Stomach (tissue), 4 donors: ENCODE data around the gene NCAPG2.

ENCODE experiments used
- CTCF ChIP-seq, 7 experiments: fragments of 450-650 bp in 4 of 7; fragments of 200-600 bp in 3 of 7; sonication (generic) in 3 of 7; IDR thresholded peaks; one replicate each; pipeline ENCODE4 v1.5.1; 2016 to 2019; ENCODE audit warnings: antibody characterized with exemption in 7 of 7, control low read depth in 2 of 7, mild to moderate bottlenecking in 1 of 7
- POLR2A ChIP-seq, 4 donors: fragments of 450-650 bp; IDR thresholded peaks; one replicate each; pipeline ENCODE4 v1.6.1; 2016; ENCODE audit warnings: antibody characterized with exemption in 4 of 4, control low read depth in 2 of 4, mild to moderate bottlenecking in 1 of 4, moderate library complexity in 1 of 4

GRCh38 chr7:158662610-158663427, 41.8 kb downstream of the NCAPG2 start:
- no peak for TF ChIP-seq CTCF (IDR thresholded peaks at IDR 0.05)
- TF ChIP-seq POLR2A (IDR thresholded peaks at IDR 0.05), result no peak
